Erythroblast (primary cell): Measurements from ENCODE around the gene TPR.

ENCODE experiments used
- GATA1 ChIP-seq: IDR thresholded peaks from 2 replicates; pipeline ENCODE4 v1.6.1; 2011; ENCODE audit warnings: low read depth, mild to moderate bottlenecking, control low read depth, low read length, moderate library complexity
- POLR2A ChIP-seq: IDR thresholded peaks from 2 replicates; pipeline ENCODE4 v1.6.1; 2011; ENCODE audit warnings: mild to moderate bottlenecking, low read length

GRCh38 chr1:186325239-186325638, 49.8 kb downstream of the TPR start:
- TF ChIP-seq POLR2A, result no peak
- TF ChIP-seq GATA1, result no peak
